ENCODE data around the gene CFAP44. TPM values are rescaled to one million over a fixed set of nuclear protein-coding genes. Genes with fewer than 3 reads are reported as not detected.

CFAP44 gene
- total RNA-seq, 4 donors from 2014 or later, result 11.0 to 16.4 (median 12.9) TPM

GRCh38 chr3:113455446-113455845, 14.2 kb upstream of the CFAP44 start:
- intact Hi-C loops (cut with DNase I; ENCODE audit: low total_unique reads), result no loop called here
- no peak for DNase-seq
- Histone ChIP-seq H3K27me3 (no peaks in the 10 kb centered on the region), H3K4me3 (no peak overlapping the region), H3K36me3 (no peaks in the 10 kb centered on the region), H3K9me3 (no peaks in the 10 kb centered on the region), H3K27ac (no peak overlapping the region), H3K4me1 (no peaks in the 10 kb centered on the region)
- no peak for TF ChIP-seq CTCF (IDR thresholded peaks at IDR 0.05)
- no peak for TF ChIP-seq POLR2A (IDR thresholded peaks at IDR 0.05)

- Histone ChIP-seq H3K36me3 (no peaks in the 10 kb centered on the region), H3K4me3 (no peak overlapping the region)
Measured at GRCh38 chr3:113454630-113455029, 13.3 kb upstream of the CFAP44 start.

DNA sequence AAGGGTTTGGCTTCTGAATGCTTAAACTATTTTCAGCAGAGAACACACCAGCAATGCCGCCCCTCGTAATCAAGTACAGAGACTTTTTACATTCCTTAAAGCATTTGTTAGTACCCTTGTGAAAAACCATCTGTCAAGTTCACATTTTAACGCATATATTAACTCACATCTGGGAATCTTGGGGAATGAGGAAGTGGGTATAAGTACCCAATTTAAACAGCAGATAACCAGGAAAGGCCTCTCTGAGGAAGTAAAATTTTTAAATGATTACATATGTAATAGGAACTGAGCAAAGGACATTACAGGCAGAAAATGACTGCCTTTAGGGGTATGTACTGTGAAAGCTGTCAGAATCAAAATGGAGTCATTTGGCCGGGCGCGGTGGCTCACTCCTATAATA, 12.8 kb upstream of the CFAP44 start:
- Histone ChIP-seq H3K36me3 (no peaks in the 10 kb centered on the region), H3K4me3 (no peak overlapping the region), H3K9me3 (no peaks in the 10 kb centered on the region), H3K27ac (no peak overlapping the region), H3K4me1 (no peaks in the 10 kb centered on the region), H3K27me3 (no peaks in the 10 kb centered on the region)
- DNase-seq, result no peak
- intact Hi-C loops (cut with DNase I; ENCODE audit: low total_unique reads), result no loop called here
- TF ChIP-seq CTCF (IDR thresholded peaks at IDR 0.05), result no peak

More at GRCh38 chr3:113454630-113455029, 13.3 kb upstream of the CFAP44 start:
- intact Hi-C loops (cut with DNase I; ENCODE audit: low total_unique reads), result no loop called here
- no peak for TF ChIP-seq POLR2A (IDR thresholded peaks at IDR 0.05)
- no peak for TF ChIP-seq CTCF (IDR thresholded peaks at IDR 0.05)
- no peak for DNase-seq
- no peaks in the 10 kb centered on the region for H3K27me3 ChIP-seq
- H3K27ac ChIP-seq, result no peak overlapping the region
- no peaks in the 10 kb centered on the region for H3K9me3 ChIP-seq
- no peaks in the 10 kb centered on the region for H3K4me1 ChIP-seq

GRCh38 chr3:113450911-113451310, 9.6 kb upstream of the CFAP44 start:
- no peak for DNase-seq
- H3K27ac ChIP-seq, result no peak overlapping the region
- H3K9me3 ChIP-seq, result no peaks in the 10 kb centered on the region
- H3K36me3 ChIP-seq, result no peaks in the 10 kb centered on the region
- no peaks in the 10 kb centered on the region for H3K27me3 ChIP-seq
- H3K4me3 ChIP-seq, result no peak overlapping the region
- no peak for TF ChIP-seq CTCF (IDR thresholded peaks at IDR 0.05)
- no peak for TF ChIP-seq POLR2A (IDR thresholded peaks at IDR 0.05)
- no peaks in the 10 kb centered on the region for H3K4me1 ChIP-seq
- intact Hi-C loops (cut with DNase I; ENCODE audit: low total_unique reads), result no loop called here

DNA sequence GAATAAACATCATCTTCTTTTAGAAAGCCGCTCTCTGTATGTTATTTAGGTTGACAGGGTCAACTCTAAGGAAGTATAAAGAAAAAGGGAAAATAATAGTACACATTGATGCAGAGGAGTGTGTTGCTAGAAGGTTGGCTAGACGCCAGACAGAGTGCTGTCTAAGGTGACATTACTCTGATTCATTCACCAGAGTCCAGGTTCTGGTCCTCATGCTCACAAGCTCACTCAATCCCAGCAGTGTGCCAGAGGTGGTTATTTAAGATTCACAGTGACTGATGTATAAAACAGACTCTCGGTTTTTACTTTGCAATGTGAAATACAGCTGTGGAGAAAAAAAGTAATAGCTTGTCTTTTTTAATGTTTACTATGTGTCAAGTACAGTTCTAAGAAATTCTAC, 1.7 kb downstream of the CFAP44 start:
- H3K27me3 ChIP-seq, result no peaks in the 10 kb centered on the region
- TF ChIP-seq CTCF (IDR thresholded peaks at IDR 0.05) (no peak), POLR2A (IDR thresholded peaks at IDR 0.05) (no peak)
- H3K9me3 ChIP-seq, result no peaks in the 10 kb centered on the region
- no peak overlapping the region for H3K27ac ChIP-seq
- H3K4me1 ChIP-seq, result no peaks in the 10 kb centered on the region
- no peak for DNase-seq
- H3K4me3 ChIP-seq, result no peak overlapping the region
- intact Hi-C loops (cut with DNase I; ENCODE audit: low total_unique reads), result no loop called here
- H3K36me3 ChIP-seq, result no peaks in the 10 kb centered on the region
